Measurements from ENCODE around the gene ZNF316. TPM values are rescaled to one million over a fixed set of nuclear protein-coding genes. Genes with fewer than 3 reads are reported as not detected.

ZNF316 gene
- 46.8 TPM for total RNA-seq
- long read RNA-seq, full-length matches to known transcripts = 11 of 75 reads
- long read RNA-seq, partial matches to known transcripts = 58 of 75 reads
- long read RNA-seq, other reads (novel, unspliced or antisense) = 6 of 75 reads

GRCh38 chr7:6636741-6637543 is at the start of gene ZNF316:
ZNF316 (plus strand) TSS chr7:6637318; CDS start chr7:6642410, 5,092 bp downstream.
- H3K9me3 ChIP-seq = no peaks in the 10 kb centered on the region
- peaks cover 16% of the 10 kb centered on the region for H3K36me3 ChIP-seq
- peaks cover 21% of the 10 kb centered on the region for H3K4me1 ChIP-seq
- H3K4me3 ChIP-seq = peak within 1 kb of the TSS; percentile 94
- intact Hi-C loops (cut with DNase I) = no loop called here
- ATAC-seq = peak; percentile 86
- peak within 1 kb of the TSS; percentile 91 for H3K27ac ChIP-seq
- peak; percentile 86 for DNase-seq
- TF ChIP-seq CTCF (IDR thresholded peaks at IDR 0.05) = no peak
- H3K27me3 ChIP-seq = no peaks in the 10 kb centered on the region

GRCh38 chr7:6588566-6588965 is 48.6 kb upstream of the ZNF316 start:
- no peak for ATAC-seq
- Histone ChIP-seq H3K9me3 (no peaks in the 10 kb centered on the region), H3K27ac (no peak overlapping the region), H3K36me3 (peaks cover 53% of the 10 kb centered on the region), H3K4me3 (no peak overlapping the region), H3K4me1 (peaks cover 16% of the 10 kb centered on the region), H3K27me3 (no peaks in the 10 kb centered on the region)
- intact Hi-C loops (cut with DNase I) = no loop called here
- no peak for TF ChIP-seq CTCF (IDR thresholded peaks at IDR 0.05)
- DNase-seq = no peak

GRCh38 chr7:6589151-6589828 is 47.8 kb upstream of the ZNF316 start:
- no peak for TF ChIP-seq CTCF (IDR thresholded peaks at IDR 0.05)
- peaks cover 16% of the 10 kb centered on the region for H3K4me1 ChIP-seq
- DNase-seq (no peak), ATAC-seq (no peak)
- intact Hi-C loops (cut with DNase I) = no loop called here
- H3K27me3 ChIP-seq = no peaks in the 10 kb centered on the region
- H3K36me3 ChIP-seq = peaks cover 54% of the 10 kb centered on the region
- H3K4me3 ChIP-seq = peak overlapping the region; percentile 81
- no peaks in the 10 kb centered on the region for H3K9me3 ChIP-seq
- H3K27ac ChIP-seq = no peak overlapping the region

- intact Hi-C loops (cut with DNase I) = no loop called here
- ATAC-seq (peak; percentile 99), DNase-seq (peak; percentile 90)
- peak within 1 kb of the TSS; percentile 75 for H3K27ac ChIP-seq
- peak; percentile 63 for TF ChIP-seq CTCF (IDR thresholded peaks at IDR 0.05)
- H3K27me3 ChIP-seq = no peaks in the 10 kb centered on the region
- H3K4me1 ChIP-seq = peaks cover 16% of the 10 kb centered on the region
- peaks cover 54% of the 10 kb centered on the region for H3K36me3 ChIP-seq
- H3K4me3 ChIP-seq = peak within 1 kb of the TSS; percentile 81
- no peaks in the 10 kb centered on the region for H3K9me3 ChIP-seq
These were observed 47.1 kb upstream of the ZNF316 start, which contains the start of gene INTS15 for GRCh38 chr7:6589829-6590644. INTS15 (plus strand) TSS chr7:6590021; CDS start chr7:6590284, 263 bp downstream.

- Histone ChIP-seq H3K9me3 (no peaks in the 10 kb centered on the region), H3K4me3 (peak overlapping the region; percentile 81), H3K27me3 (no peaks in the 10 kb centered on the region), H3K27ac (peak overlapping the region; percentile 75), H3K36me3 (peaks cover 54% of the 10 kb centered on the region), H3K4me1 (peaks cover 16% of the 10 kb centered on the region)
- TF ChIP-seq CTCF (IDR thresholded peaks at IDR 0.05) = no peak
- no peak for ATAC-seq
- intact Hi-C loops (cut with DNase I) = no loop called here
- no peak for DNase-seq
These were observed 46.4 kb upstream of the ZNF316 start for GRCh38 chr7:6590645-6591110.
